Esophagus muscularis mucosa (tissue), 3 donors: Measurements from ENCODE around the gene DNER.

Experiments used
- POLR2AphosphoS5 ChIP-seq, 2 donors: sonication (generic); formaldehyde crosslinking; IDR thresholded peaks; one replicate each; pipeline ENCODE4 v1.6.1; 2017; ENCODE audit warnings: antibody characterized with exemption in 2 of 2
- TF ChIP-seq, protein P1 (sequence below), 3 experiments: fragments of 200-600 bp in 2 of 3; fragments of 450-650 bp in 1 of 3; sonication (generic) in 2 of 3; IDR thresholded peaks; one replicate each; pipeline ENCODE4 v1.5.1; 2017 to 2019; ENCODE audit warnings: antibody characterized with exemption in 3 of 3, mild to moderate bottlenecking in 2 of 3, moderate library complexity in 1 of 3

GRCh38 chr2:229725716-229726574 lies 11.6 kb upstream of the DNER start:
- TF ChIP-seq POLR2AphosphoS5 (IDR thresholded peaks at IDR 0.05) = no peak
- TF ChIP-seq, protein P1, sequence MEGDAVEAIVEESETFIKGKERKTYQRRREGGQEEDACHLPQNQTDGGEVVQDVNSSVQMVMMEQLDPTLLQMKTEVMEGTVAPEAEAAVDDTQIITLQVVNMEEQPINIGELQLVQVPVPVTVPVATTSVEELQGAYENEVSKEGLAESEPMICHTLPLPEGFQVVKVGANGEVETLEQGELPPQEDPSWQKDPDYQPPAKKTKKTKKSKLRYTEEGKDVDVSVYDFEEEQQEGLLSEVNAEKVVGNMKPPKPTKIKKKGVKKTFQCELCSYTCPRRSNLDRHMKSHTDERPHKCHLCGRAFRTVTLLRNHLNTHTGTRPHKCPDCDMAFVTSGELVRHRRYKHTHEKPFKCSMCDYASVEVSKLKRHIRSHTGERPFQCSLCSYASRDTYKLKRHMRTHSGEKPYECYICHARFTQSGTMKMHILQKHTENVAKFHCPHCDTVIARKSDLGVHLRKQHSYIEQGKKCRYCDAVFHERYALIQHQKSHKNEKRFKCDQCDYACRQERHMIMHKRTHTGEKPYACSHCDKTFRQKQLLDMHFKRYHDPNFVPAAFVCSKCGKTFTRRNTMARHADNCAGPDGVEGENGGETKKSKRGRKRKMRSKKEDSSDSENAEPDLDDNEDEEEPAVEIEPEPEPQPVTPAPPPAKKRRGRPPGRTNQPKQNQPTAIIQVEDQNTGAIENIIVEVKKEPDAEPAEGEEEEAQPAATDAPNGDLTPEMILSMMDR (IDR thresholded peaks at IDR 0.05) = no peak
